H1 (cell line): ENCODE data around the gene SUGP2. TPM values are rescaled to one million over a fixed set of nuclear protein-coding genes. Genes with fewer than 3 reads are reported as not detected.

ENCODE experiments used
- CTCF ChIA-PET: fragments of 300-600 bp; sonication (Branson Sonifier 250); formaldehyde crosslinking; loops from one replicate; lab custom pipeline; 2021; ENCODE audit not compliant: partially characterized antibody; lab: Charles Lee
- POLR2A ChIA-PET: fragments of 300-600 bp; sonication (Branson Sonifier 250); formaldehyde crosslinking; loops from one replicate; lab custom pipeline; 2021; ENCODE audit warnings: inconsistent platforms; ENCODE audit not compliant: partially characterized antibody; lab: Charles Lee
- DNase-seq, 2 experiments: peaks; one replicate each; pipeline versions ENCODE4 v3.0.0 to v3.0.0-alpha.2; 2010 to 2022; ENCODE audit warnings: low spot score in 2 of 2, low read depth in 1 of 2, mixed read lengths in 1 of 2
- FAIRE-seq: peaks from 2 replicates; lab custom pipeline; 2011; peaks lifted over from hg19 to GRCh38; lab: Jason Lieb, UNC
- H2AFZ ChIP-seq: 2 replicates; pipeline ENCODE4 v1.8.1; 2012; ENCODE audit warnings: low read length, inconsistent platforms
- H2AK5ac ChIP-seq: 2 replicates; pipeline ENCODE4 v1.6.1; 2013; ENCODE audit warnings: low read depth, low read length
- H2BK120ac ChIP-seq: replicated peaks from 2 replicates; pipeline ENCODE3; 2013; ENCODE audit warnings: low read depth, low read length, inconsistent platforms
- H2BK12ac ChIP-seq: 2 replicates; pipeline ENCODE4 v1.6.1; 2013; ENCODE audit warnings: low read depth, low read length
- H2BK15ac ChIP-seq: 2 replicates; pipeline ENCODE4 v1.6.1; 2013; ENCODE audit warnings: low read length
- H2BK20ac ChIP-seq: 2 replicates; pipeline ENCODE4 v1.6.1; 2013; ENCODE audit warnings: low read length
- H2BK5ac ChIP-seq: 2 replicates; pipeline ENCODE4 v1.6.1; 2013; ENCODE audit warnings: low read depth, low read length
- H3K14ac ChIP-seq: 2 replicates; pipeline ENCODE4 v1.6.1; 2013; ENCODE audit warnings: inconsistent platforms; ENCODE audit not compliant: insufficient read length
- H3K18ac ChIP-seq: 2 replicates; pipeline ENCODE4 v1.6.1; 2013; ENCODE audit warnings: low read length; ENCODE audit errors: extremely low read depth
- H3K23ac ChIP-seq: 2 replicates; pipeline ENCODE4 v1.6.1; 2013; ENCODE audit warnings: inconsistent platforms; ENCODE audit not compliant: insufficient read length
- H3K23me2 ChIP-seq: 2 replicates; pipeline ENCODE4 v1.6.1; 2013; ENCODE audit warnings: low read depth, low read length
- H3K27ac ChIP-seq: 2 replicates; pipeline ENCODE4 v1.6.1; 2011; ENCODE audit warnings: low read depth, low read length, inconsistent platforms
- H3K27me3 ChIP-seq, 4 experiments: replicated peaks in 1 of 4; 1 replicate in 1 of 4; 2 replicates in 3 of 4; pipeline versions ENCODE4 v1.6.1 to v1.8.1; 2011 to 2013; ENCODE audit warnings: low read length in 3 of 4, mild to moderate bottlenecking in 3 of 4, inconsistent platforms in 2 of 4, mixed read lengths in 2 of 4, moderate library complexity in 1 of 4; ENCODE audit not compliant: control insufficient read depth in 3 of 4, insufficient read depth in 3 of 4; ENCODE audit errors: extremely low read depth in 1 of 4
- H3K36me3 ChIP-seq, 4 experiments: 2 replicates each; pipeline versions ENCODE4 v1.6.1 to v1.8.1; 2011 to 2013; ENCODE audit warnings: mild to moderate bottlenecking in 4 of 4, low read length in 3 of 4, moderate library complexity in 2 of 4, control low read depth in 1 of 4, inconsistent platforms in 1 of 4; ENCODE audit not compliant: insufficient read depth in 4 of 4, control insufficient read depth in 2 of 4
- H3K4ac ChIP-seq: replicated peaks from 2 replicates; pipeline ENCODE3; 2013; ENCODE audit warnings: low read length, low read depth, mixed read lengths, inconsistent platforms; ENCODE audit not compliant: insufficient read length
- H3K4me1 ChIP-seq, 4 experiments: replicated peaks in 1 of 4; 1 replicate in 1 of 4; 2 replicates in 3 of 4; pipeline versions ENCODE4 v1.6.1 to v1.8.1; 2011 to 2013; ENCODE audit warnings: low read length in 3 of 4, inconsistent platforms in 2 of 4, mixed read lengths in 1 of 4; ENCODE audit not compliant: insufficient read depth in 4 of 4, control insufficient read depth in 3 of 4
- H3K4me2 ChIP-seq, 2 experiments: 2 replicates each; pipeline versions ENCODE4 v1.6.1 to v1.8.1; 2011 to 2013; ENCODE audit warnings: low read depth in 2 of 2, low read length in 2 of 2, control low read depth in 1 of 2, inconsistent platforms in 1 of 2, mild to moderate bottlenecking in 1 of 2; ENCODE audit not compliant: insufficient read depth in 1 of 2
- H3K4me3 ChIP-seq, 4 experiments: fragments of 200-600, 300-600 bp in 1 of 4; sonication (generic), shearing (Covaris generic), sonication (Bioruptor Twin) in 1 of 4; 2 replicates each; pipeline versions ENCODE4 v1.5.1 to v1.8.1; 2011 to 2016; ENCODE audit warnings: low read length in 4 of 4, low read depth in 3 of 4, control low read depth in 2 of 4, inconsistent platforms in 2 of 4, mild to moderate bottlenecking in 2 of 4, mixed read lengths in 1 of 4, moderate library complexity in 1 of 4; ENCODE audit not compliant: insufficient read depth in 2 of 4; ENCODE audit errors: extremely low read depth in 1 of 4
- H3K56ac ChIP-seq: replicated peaks from 2 replicates; pipeline ENCODE3; 2013; ENCODE audit warnings: low read depth, mild to moderate bottlenecking, mixed read lengths, low read length, inconsistent platforms; ENCODE audit not compliant: insufficient read length
- H3K79me1 ChIP-seq: 2 replicates; pipeline ENCODE4 v1.6.1; 2013; ENCODE audit warnings: low read depth, low read length, control low read depth
- H3K79me2 ChIP-seq, 2 experiments: 2 replicates each; pipeline versions ENCODE4 v1.6.1 to v1.8.1; 2012 to 2013; ENCODE audit warnings: low read length in 2 of 2, mild to moderate bottlenecking in 2 of 2, inconsistent platforms in 1 of 2; ENCODE audit not compliant: insufficient read depth in 2 of 2, control insufficient read depth in 1 of 2
- H3K9ac ChIP-seq, 4 experiments: replicated peaks in 1 of 4; 1 replicate in 1 of 4; 2 replicates in 3 of 4; pipeline versions ENCODE4 v1.6.1 to v1.8.1; 2011 to 2013; ENCODE audit warnings: low read depth in 3 of 4, low read length in 3 of 4, control low read depth in 2 of 4, mild to moderate bottlenecking in 2 of 4, moderate library complexity in 2 of 4, inconsistent platforms in 1 of 4; ENCODE audit errors: extremely low read depth in 1 of 4
- H3K9me3 ChIP-seq, 2 experiments: 2 replicates each; pipeline versions ENCODE4 v1.6.1 to v1.8.1; 2012 to 2013; ENCODE audit warnings: mild to moderate bottlenecking in 2 of 2, moderate library complexity in 2 of 2, control low read depth in 1 of 2, inconsistent platforms in 1 of 2, low read depth in 1 of 2, low read length in 1 of 2, mixed read lengths in 1 of 2; ENCODE audit not compliant: insufficient read depth in 2 of 2
- H4K20me1 ChIP-seq, 2 experiments: replicated peaks in 1 of 2; 2 replicates each; pipeline versions ENCODE3 to v1.8.1; 2011 to 2013; ENCODE audit warnings: inconsistent platforms in 2 of 2, low read length in 2 of 2, mild to moderate bottlenecking in 1 of 2; ENCODE audit not compliant: insufficient read depth in 2 of 2, control insufficient read depth in 1 of 2
- H4K5ac ChIP-seq: 2 replicates; pipeline ENCODE4 v1.6.1; 2013; ENCODE audit warnings: low read length, low read depth, mixed read lengths, inconsistent platforms; ENCODE audit not compliant: insufficient read length
- H4K8ac ChIP-seq: 2 replicates; pipeline ENCODE4 v1.8.0; 2013; ENCODE audit warnings: mild to moderate bottlenecking, moderate library complexity, low read length, inconsistent platforms; ENCODE audit not compliant: insufficient read depth; ENCODE audit errors: extremely low read depth
- H4K91ac ChIP-seq: replicated peaks from 2 replicates; pipeline ENCODE3; 2013; ENCODE audit warnings: low read length, mixed read lengths, inconsistent platforms; ENCODE audit not compliant: insufficient read length
- EP300 ChIP-seq, 2 experiments: IDR thresholded peaks; 1 replicate in 1 of 2; 2 replicates in 1 of 2; pipeline ENCODE4 v1.6.1; 2011 to 2012; ENCODE audit warnings: low read depth in 2 of 2, low read length in 2 of 2, mild to moderate bottlenecking in 2 of 2, borderline replicate concordance in 1 of 2, inconsistent platforms in 1 of 2, moderate library complexity in 1 of 2
- WGBS, 2 experiments: shearing (Covaris generic) in 1 of 2; methylation state at CpG; one replicate each; pipeline versions ENCODE4 v1.1.6 to v1.1.7; 2013 to 2015; ENCODE audit warnings: low lambda C conversion rate in 2 of 2, mixed read lengths in 2 of 2, inconsistent platforms in 1 of 2, low coverage in 1 of 2, missing lambda C conversion rate in 1 of 2; ENCODE audit not compliant: insufficient replicate concordance in 2 of 2, insufficient coverage in 1 of 2, insufficient read length in 1 of 2; ENCODE audit errors: extremely low coverage in 1 of 2, missing lambda C conversion rate in 1 of 2; 5-methylcytosine and 5-hydroxymethylcytosine counted together
- polyA plus RNA-seq, 7 experiments: library from polyadenylated mRNA; depleted of rRNA in 3 of 7; stranded (reverse) in 5 of 7; unstranded in 2 of 7; fragments of >200 nt in 5 of 7; fragments of 200-250 nt in 2 of 7; gene quantifications; 1 replicate in 5 of 7; 2 replicates in 1 of 7; 4 replicates in 1 of 7; pipeline versions ENCODE4 v1.2.1 to v1.2.3, GENCODE V29; 2011 to 2013; ENCODE audit warnings: missing spikeins in 2 of 7, mixed read lengths in 2 of 7
- total RNA-seq: library from RNA; stranded (reverse); fragmentation: NEBNext Ultra II Directional; extraction: Animal tissue kit (Norgen Biotek cat#: 25700); gene quantifications from 2 replicates; pipeline ENCODE4 v1.2.1, GENCODE V29; 2021

SUGP2 gene
- total and polyA plus RNA-seq, 2 of the 8 experiments (the other 6 are each of a cell fraction or from before 2014, with no cell fraction given): 57.7 to 114 TPM

- no peaks in the 10 kb centered on the region for H3K27me3 ChIP-seq
- H3K56ac ChIP-seq: no peak overlapping the region
- no peak overlapping the region for H2BK12ac ChIP-seq
- no peak overlapping the region for H3K14ac ChIP-seq
- no peak overlapping the region for H3K4me2 ChIP-seq
- H2AK5ac ChIP-seq: no peak overlapping the region
- H2BK5ac ChIP-seq: no peak overlapping the region
- no peak overlapping the region for H2BK120ac ChIP-seq
- H3K4me3 ChIP-seq: no peak overlapping the region
- no peaks in the 10 kb centered on the region for H3K4me1 ChIP-seq
- WGBS, 2 experiments: 94% methylated on average over 7 of the region's 7 CpGs; no CpG with 5 or more reads in 1 of the 2 experiments
- H3K4ac ChIP-seq: no peak overlapping the region
- H3K18ac ChIP-seq: no peak overlapping the region
- H3K23ac ChIP-seq: no peak overlapping the region
- CTCF ChIA-PET: interaction anchor here (1.6 to 1.9 kb wide), 2 partner anchors 8 to 47 kb away, joined by 4 to 7 read pairs; no protein-coding TSS in a partner anchor
- no peaks in the 10 kb centered on the region for H3K36me3 ChIP-seq
- FAIRE-seq (no peak), DNase-seq (no peak)
- H3K9ac ChIP-seq: no peak overlapping the region
- no peak overlapping the region for H2BK20ac ChIP-seq
- H2AFZ ChIP-seq: no peak overlapping the region
- H4K5ac ChIP-seq: no peak overlapping the region
- H3K9me3 ChIP-seq: no peaks in the 10 kb centered on the region
- H4K8ac ChIP-seq: no peak overlapping the region
- POLR2A ChIA-PET: interaction anchor here (1.1 kb wide), 1 partner anchor 10 kb away, joined by 3 read pairs; no protein-coding TSS in a partner anchor
- no peaks in the 10 kb centered on the region for H3K79me2 ChIP-seq
- H4K91ac ChIP-seq: no peak overlapping the region
- no peaks in the 10 kb centered on the region for H4K20me1 ChIP-seq
- no peak overlapping the region for H3K27ac ChIP-seq
- no peak overlapping the region for H2BK15ac ChIP-seq
- H3K23me2 ChIP-seq: no peaks in the 10 kb centered on the region
- no peaks in the 10 kb centered on the region for H3K79me1 ChIP-seq
- TF ChIP-seq EP300 (IDR thresholded peaks at IDR 0.05; ENCODE audit: borderline replicate concordance in 1 of 2, low read depth in 2 of 2, low read length in 2 of 2): no peak
Observed at GRCh38 chr19:18978616-18979015, 54.7 kb downstream of the SUGP2 start.
